GM12872 (cell line): Measurements from ENCODE around the gene RHOBTB3.

Experiments
- TF ChIP-seq, protein P1 (sequence below): IDR thresholded peaks from 3 replicates; pipeline ENCODE4 v1.5.1; 2011; ENCODE audit warnings: low read depth, mild to moderate bottlenecking, low read length, moderate library complexity; ENCODE audit not compliant: insufficient read depth

The RHOBTB3 gene

GRCh38 chr5:95734906-95735305 is 3.8 kb downstream of the RHOBTB3 start:
- TF ChIP-seq, protein P1, sequence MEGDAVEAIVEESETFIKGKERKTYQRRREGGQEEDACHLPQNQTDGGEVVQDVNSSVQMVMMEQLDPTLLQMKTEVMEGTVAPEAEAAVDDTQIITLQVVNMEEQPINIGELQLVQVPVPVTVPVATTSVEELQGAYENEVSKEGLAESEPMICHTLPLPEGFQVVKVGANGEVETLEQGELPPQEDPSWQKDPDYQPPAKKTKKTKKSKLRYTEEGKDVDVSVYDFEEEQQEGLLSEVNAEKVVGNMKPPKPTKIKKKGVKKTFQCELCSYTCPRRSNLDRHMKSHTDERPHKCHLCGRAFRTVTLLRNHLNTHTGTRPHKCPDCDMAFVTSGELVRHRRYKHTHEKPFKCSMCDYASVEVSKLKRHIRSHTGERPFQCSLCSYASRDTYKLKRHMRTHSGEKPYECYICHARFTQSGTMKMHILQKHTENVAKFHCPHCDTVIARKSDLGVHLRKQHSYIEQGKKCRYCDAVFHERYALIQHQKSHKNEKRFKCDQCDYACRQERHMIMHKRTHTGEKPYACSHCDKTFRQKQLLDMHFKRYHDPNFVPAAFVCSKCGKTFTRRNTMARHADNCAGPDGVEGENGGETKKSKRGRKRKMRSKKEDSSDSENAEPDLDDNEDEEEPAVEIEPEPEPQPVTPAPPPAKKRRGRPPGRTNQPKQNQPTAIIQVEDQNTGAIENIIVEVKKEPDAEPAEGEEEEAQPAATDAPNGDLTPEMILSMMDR: no peak

DNA sequence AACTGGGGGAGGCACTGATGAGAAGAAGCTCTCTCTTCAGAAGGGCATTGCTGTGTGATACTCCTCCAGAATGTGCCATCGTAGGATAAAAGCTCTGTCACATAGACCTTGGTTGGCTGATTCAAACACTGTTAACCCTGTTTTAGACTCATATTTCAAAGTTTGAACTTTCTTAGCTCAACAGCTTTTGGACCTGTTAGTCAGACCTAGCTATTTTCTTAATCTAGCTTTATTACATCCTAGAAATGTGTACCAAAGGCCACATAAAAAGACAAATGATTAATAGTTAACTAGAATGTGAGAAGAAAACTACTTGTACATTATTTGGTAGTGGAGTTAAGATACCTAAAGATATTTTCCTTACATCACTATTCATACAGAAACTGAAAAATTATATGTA is 4.3 kb downstream of the RHOBTB3 start:
- TF ChIP-seq, protein P1: no peak

DNA sequence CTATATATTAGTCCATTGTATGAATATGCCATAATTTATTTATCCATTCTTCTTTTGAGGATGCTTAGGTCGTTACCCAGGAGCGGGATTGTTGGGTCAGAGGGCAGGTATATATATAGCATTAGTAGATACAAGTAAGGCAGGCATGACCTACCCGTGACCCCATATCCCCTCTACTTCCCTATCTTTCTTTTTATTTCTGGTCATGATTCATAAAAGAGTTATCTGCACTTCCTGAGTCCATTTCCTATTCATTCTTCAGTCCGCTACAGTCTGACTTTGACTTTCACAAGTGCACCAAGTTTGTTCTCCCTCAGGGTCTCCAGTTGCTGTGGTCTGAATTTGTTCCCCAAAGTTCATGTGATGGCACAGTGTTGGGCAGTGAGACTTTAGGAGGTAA is 6.9 kb downstream of the RHOBTB3 start:
- TF ChIP-seq, protein P1: no peak

DNA sequence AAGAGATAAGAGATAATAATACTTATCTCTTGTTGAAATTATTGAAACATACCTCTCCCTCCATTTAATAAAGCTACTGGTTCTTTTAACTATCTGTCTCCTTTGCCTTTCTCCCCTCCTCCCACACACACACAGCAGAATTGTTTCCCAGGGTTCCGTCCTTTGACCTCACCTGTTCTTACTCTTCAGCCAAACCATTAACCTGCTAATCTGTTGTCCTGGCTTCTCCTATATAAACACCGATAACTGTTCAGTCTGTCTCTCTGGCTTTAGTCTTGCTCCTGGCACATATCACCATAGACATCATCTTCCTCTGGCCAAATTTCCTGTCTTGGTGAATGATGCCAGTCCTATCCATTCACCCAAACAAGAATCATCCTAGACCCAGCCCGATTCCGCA is 7.7 kb downstream of the RHOBTB3 start:
- TF ChIP-seq, protein P1: no peak

DNA sequence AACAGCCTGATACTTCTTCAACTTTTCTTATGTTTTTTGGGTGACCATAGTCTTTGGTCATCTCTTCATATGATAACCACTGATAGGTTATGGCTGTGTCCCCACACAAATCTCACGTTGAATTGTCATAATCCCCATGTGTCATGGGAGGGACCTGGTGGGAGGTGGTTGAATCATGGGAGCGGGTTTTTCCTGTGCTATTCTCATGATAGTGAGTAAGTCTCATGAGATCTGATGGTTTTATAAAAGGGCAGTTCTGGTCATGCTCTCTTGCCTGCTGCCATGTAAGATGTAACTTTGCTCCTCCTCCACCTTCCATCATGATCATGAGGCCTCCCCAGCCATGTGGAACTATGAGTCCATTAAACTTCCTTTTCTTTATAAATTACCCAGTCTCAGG is 8.7 kb downstream of the RHOBTB3 start:
- TF ChIP-seq, protein P1: no peak

- TF ChIP-seq, protein P1: no peak
Measured at GRCh38 chr5:95741458-95741857, 10.3 kb downstream of the RHOBTB3 start.

DNA sequence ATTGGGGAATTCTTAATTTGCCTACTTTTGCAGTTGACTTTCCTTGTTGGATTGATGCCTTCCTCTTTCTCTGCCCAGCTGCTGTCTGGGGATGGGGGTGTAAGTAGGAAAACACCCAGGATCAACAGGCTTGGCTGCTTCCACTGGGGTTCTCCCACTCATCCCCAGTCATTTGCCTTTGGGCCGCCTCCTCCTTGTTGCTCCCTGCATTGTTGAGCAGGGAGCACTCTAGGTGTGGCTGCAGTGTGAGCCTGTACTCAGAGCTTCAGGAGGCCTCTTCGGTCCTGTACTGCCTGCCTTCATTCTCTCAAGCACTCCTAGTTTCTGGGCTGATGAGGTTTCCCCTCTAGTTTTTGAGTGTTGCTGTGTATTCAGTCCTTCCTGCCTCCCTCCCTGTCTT is 12.1 kb downstream of the RHOBTB3 start:
- TF ChIP-seq, protein P1: no peak

- TF ChIP-seq, protein P1: no peak
Measured at GRCh38 chr5:95743877-95744276, 12.7 kb downstream of the RHOBTB3 start.
